Neural crest cell (in vitro differentiated cells): ENCODE measurements around the gene LRMDA. TPM values are rescaled to one million over a fixed set of nuclear protein-coding genes. Genes with fewer than 3 reads are reported as not detected.

Experiments
- DNase-seq: peaks from one replicate; pipeline ENCODE4 v3.0.0; 2021; ENCODE audit warnings: low read depth, mixed read lengths, low spot score
- H3K27ac Mint-ChIP-seq: one replicate; pipeline ENCODE4 v1.8.0; 2021; ENCODE audit warnings: mild to moderate bottlenecking, mixed read lengths; ENCODE audit not compliant: unreplicated experiment
- H3K27me3 Mint-ChIP-seq: 2 replicates; pipeline ENCODE4 v1.8.0; 2021; ENCODE audit warnings: low read depth, mild to moderate bottlenecking, mixed read lengths
- H3K36me3 Mint-ChIP-seq: 2 replicates; pipeline ENCODE4 v1.8.0; 2021; ENCODE audit warnings: low read depth, mild to moderate bottlenecking, mixed read lengths
- H3K4me1 Mint-ChIP-seq: 2 replicates; pipeline ENCODE4 v1.8.0; 2021; ENCODE audit warnings: mixed read lengths
- H3K4me3 Mint-ChIP-seq: one replicate; pipeline ENCODE4 v1.8.0; 2021; ENCODE audit warnings: mild to moderate bottlenecking, mixed read lengths
- H3K9me3 Mint-ChIP-seq: 2 replicates; pipeline ENCODE4 v1.8.0; 2021; ENCODE audit warnings: mixed read lengths
- CTCF ChIP-seq: fragments of 200-600 bp; sonication (generic); conservative IDR thresholded peaks from 2 replicates; pipeline ENCODE4 v1.5.0; 2021; ENCODE audit warnings: antibody characterized with exemption, mild to moderate bottlenecking
- total RNA-seq: library from RNA; stranded (reverse); gene quantifications from 2 replicates; pipeline ENCODE4 v1.2.1, GENCODE V29; 2021

The LRMDA gene
- total RNA-seq, 1 donor from 2014 or later = 3.1 TPM

DNA sequence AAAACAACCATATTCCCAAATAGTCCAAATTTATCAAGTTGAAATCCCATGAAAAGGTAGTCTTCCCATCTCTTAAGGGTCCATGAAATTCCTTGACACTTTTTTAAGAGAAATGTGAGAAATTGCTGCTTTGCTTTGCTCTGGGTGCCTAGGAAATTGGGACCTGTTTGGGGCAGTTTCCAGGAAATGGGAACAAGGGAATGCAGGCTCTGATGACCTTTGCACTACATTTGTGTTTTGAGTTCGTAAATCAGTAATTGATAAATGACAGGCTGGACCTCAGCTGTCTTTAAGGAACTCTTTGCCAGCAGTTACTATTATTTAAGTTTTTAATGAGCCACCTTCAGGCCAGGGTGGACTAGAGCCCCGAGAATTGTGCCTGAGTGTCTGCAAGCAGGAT is 203.5 kb downstream of the LRMDA start:
- no peak overlapping the region for H3K4me3 Mint-ChIP-seq
- no peak for TF ChIP-seq CTCF
- H3K27ac Mint-ChIP-seq = no peak overlapping the region
- H3K4me1 Mint-ChIP-seq = peaks cover 9% of the 10 kb centered on the region
- peaks cover 7% of the 10 kb centered on the region for H3K27me3 Mint-ChIP-seq
- no peak for DNase-seq
- H3K36me3 Mint-ChIP-seq = no peaks in the 10 kb centered on the region
- no peaks in the 10 kb centered on the region for H3K9me3 Mint-ChIP-seq

GRCh38 chr10:75638752-75639151 is 207.3 kb downstream of the LRMDA start:
- Mint-ChIP-seq H3K27me3 (peaks cover 7% of the 10 kb centered on the region), H3K36me3 (no peaks in the 10 kb centered on the region), H3K4me1 (no peaks in the 10 kb centered on the region), H3K27ac (no peak overlapping the region), H3K4me3 (no peak overlapping the region), H3K9me3 (no peaks in the 10 kb centered on the region)
- DNase-seq = no peak
- no peak for TF ChIP-seq CTCF

GRCh38 chr10:75639736-75640135 is 208.3 kb downstream of the LRMDA start:
- Mint-ChIP-seq H3K4me3 (no peak overlapping the region), H3K36me3 (no peaks in the 10 kb centered on the region), H3K4me1 (no peaks in the 10 kb centered on the region), H3K27me3 (peaks cover 7% of the 10 kb centered on the region), H3K9me3 (no peaks in the 10 kb centered on the region), H3K27ac (no peak overlapping the region)
- TF ChIP-seq CTCF = no peak
- DNase-seq = no peak

DNA sequence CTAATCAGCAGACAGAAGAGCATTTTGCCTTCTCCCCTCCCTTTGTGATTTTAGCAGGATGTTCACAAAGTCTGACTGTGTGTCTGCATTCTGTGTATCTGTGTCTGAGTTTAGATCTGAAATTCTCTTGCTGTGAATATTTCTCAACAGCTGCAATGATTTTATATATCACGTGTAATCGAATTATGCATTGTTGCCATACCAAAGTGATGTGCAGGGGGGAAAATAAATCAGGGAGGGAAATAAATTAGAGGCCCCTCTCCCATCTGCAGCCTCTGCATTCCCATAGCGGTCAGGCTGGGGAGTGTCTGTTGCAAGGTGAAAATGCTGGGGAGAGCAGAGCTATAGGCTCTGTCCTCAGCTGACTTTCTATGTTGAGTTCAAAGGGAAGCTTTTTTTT is 209.0 kb downstream of the LRMDA start:
- TF ChIP-seq CTCF = no peak
- no peak overlapping the region for H3K27ac Mint-ChIP-seq

DNA sequence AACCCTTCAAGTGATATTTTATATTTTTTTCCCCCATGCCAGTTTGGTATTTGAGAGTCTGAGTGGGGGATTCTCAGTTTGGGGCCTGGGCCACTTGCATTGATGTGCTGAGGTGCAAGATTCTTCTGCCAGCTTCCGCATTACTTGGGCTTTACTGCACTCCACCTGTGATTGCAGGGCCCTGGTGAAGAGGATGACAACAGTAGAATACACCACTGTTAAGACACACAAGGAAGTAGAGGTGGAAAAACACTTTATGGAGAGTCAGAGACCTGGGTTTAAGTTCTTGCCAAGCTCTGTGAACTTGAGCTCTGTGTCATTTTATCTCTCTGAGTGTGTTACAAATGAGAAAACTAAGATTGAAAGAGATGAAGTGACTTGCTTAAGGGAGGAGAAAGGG is 209.4 kb downstream of the LRMDA start:
- Mint-ChIP-seq H3K36me3 (no peaks in the 10 kb centered on the region), H3K4me3 (no peak overlapping the region), H3K9me3 (no peaks in the 10 kb centered on the region), H3K27ac (no peak overlapping the region), H3K4me1 (peaks cover 3% of the 10 kb centered on the region), H3K27me3 (peaks cover 7% of the 10 kb centered on the region)
- no peak for DNase-seq
- TF ChIP-seq CTCF = no peak

More for the DNA sequence above, 209.0 kb downstream of the LRMDA start:
- DNase-seq = no peak
- Mint-ChIP-seq H3K27me3 (peaks cover 7% of the 10 kb centered on the region), H3K9me3 (no peaks in the 10 kb centered on the region), H3K36me3 (no peaks in the 10 kb centered on the region), H3K4me1 (no peaks in the 10 kb centered on the region), H3K4me3 (no peak overlapping the region)

- peaks cover 15% of the 10 kb centered on the region for H3K4me1 Mint-ChIP-seq
- TF ChIP-seq CTCF = no peak
- H3K4me3 Mint-ChIP-seq = no peak overlapping the region
- H3K27me3 Mint-ChIP-seq = peaks cover 10% of the 10 kb centered on the region
- no peak for DNase-seq
- no peaks in the 10 kb centered on the region for H3K36me3 Mint-ChIP-seq
- H3K27ac Mint-ChIP-seq = no peak overlapping the region
- H3K9me3 Mint-ChIP-seq = no peaks in the 10 kb centered on the region
Measured at GRCh38 chr10:75643405-75643804, 212.0 kb downstream of the LRMDA start.
